PC-3 (cell line): ENCODE results near the gene TWF2.

Experiments
- CTCF ChIP-seq: fragments of 300-600 bp; sonication (generic); conservative IDR thresholded peaks from 2 replicates; pipeline ENCODE4 v1.5.1; 2017; ENCODE audit warnings: antibody characterized with exemption, low read depth, mild to moderate bottlenecking, low read length
- EZH2 ChIP-seq: fragments of 300-600 bp; sonication (generic); IDR thresholded peaks from one replicate; pipeline ENCODE4 v1.6.1; 2017; ENCODE audit warnings: antibody characterized with exemption, mild to moderate bottlenecking, low read length; ENCODE audit not compliant: unreplicated experiment

GRCh38 chr3:52211268-52211891 lies 27.6 kb downstream of the TWF2 start:
- TF ChIP-seq CTCF: no peak
- TF ChIP-seq EZH2: no peak
